NCI-H187 (cell line): ENCODE results near the gene CELSR2.
A peak's percentile ranks its signal among the peaks of the same experiment; 100 is the strongest.
"Not testable (repeated sequence)": the region's sequence is repeated elsewhere in the genome, so short reads cannot be mapped to it uniquely, and the experiment has no call there.

Experiments
- DNase-seq, 2 experiments: peaks; one replicate each; lab custom pipeline; 2025; lab: John Stamatoyannopoulos, UW

The CELSR2 gene

DNA sequence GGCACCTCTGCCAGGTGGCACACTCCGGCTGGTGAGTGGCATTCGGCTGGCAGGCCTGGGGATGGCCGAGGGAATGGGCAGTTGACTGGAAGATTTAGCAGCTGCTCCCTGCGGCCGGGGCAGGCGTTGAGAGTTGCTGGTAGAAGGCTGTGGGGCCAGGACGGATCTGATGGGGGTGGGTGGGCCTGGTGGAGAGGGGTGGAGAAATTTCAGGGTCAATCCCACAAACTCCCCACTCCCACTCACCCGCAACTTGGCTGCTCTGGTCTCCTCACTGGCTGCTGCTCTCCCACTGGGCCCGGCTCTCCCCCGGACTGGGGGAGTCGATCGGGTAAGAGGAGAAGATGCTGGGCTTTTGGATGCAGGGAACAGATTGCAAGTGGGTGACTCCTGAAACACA lies 31.5 kb downstream of the CELSR2 start:
- DNase-seq = no peak

DNA sequence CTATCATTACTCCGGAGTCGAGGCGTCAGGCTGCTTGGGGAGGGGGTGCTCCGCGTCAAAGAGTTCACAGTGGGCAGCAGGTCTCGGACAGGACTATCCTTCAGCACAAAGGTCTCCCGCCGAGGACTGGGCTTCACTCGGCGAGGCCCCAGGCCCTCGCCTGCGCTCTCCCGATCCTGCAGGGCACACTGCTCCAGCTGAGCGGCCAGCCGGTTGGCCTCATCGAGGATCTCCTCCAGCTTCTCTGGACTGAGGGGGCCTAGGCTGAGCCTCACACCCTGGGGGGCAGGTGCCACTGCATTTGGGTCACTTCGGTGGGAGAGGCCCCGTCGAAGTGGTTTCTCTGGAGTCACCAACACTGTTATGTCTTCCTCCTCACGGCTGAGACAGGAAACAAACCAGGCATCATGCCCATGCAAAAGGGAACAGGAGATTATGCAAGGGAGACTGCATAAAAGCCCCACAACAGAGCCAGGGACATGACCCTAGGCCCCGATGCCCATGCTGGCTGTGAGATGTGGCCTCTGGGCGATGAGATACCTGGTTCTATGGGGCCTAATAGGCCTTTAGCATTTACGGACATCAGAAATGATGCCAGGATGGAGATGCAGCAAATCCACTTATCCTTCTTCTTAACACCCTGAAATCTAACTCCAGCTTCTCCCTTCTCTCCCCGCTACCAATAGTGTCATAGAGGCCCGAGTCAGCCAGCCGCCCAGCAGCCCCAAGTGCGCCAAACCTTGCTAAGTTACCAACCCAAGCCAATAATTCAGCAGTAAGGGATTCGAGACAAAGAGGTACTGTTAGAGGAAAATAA lies 32.5 kb downstream of the CELSR2 start:
- DNase-seq = no peak

GRCh38 chr1:109282497-109282951 lies 33.2 kb downstream of the CELSR2 start:
- DNase-seq = no peak

DNA sequence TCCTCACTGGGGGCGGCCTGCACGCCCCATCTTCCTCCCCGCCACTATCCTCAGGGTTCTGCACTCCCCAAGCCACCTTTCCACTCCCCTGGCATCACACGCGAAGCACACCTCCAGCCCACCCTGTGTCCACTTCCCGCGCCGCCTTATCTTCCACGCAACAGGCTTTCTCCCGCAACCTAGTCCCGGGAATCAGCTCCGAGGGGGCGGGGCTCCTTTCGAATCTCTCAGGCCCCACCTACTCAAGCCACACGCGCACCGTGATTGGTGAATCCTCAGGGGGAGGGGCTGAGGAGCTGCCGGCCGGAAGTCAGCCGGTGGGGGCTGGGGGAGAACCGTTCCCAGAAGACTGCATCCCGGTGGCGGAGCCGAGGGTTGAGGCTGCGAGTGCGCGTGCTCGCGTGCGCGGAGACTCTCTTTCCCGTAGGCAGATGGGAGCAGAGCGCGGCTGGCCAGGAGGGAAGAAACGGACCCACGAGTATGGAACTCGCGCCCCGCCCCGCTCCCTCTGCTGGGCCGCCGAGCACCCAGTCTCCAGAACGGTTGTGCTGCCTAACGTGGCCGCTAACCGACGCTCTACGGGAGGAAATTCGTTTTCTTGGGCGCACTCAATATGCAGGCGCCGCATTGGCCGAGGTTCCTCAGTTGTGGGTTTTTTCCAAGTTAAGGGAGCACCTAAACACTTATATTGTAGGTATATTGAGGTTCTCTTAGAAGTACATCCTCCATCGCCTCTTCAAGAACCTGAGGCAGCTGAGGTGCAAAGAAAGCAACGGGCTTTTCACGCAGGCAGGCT lies 33.8 kb downstream of the CELSR2 start, which contains the start of gene PSRC1:
Gene PSRC1 (minus strand): TSS at position 194 of the 796 bp plus-strand sequence.
- peak; percentile 90 to 95 for DNase-seq

DNA sequence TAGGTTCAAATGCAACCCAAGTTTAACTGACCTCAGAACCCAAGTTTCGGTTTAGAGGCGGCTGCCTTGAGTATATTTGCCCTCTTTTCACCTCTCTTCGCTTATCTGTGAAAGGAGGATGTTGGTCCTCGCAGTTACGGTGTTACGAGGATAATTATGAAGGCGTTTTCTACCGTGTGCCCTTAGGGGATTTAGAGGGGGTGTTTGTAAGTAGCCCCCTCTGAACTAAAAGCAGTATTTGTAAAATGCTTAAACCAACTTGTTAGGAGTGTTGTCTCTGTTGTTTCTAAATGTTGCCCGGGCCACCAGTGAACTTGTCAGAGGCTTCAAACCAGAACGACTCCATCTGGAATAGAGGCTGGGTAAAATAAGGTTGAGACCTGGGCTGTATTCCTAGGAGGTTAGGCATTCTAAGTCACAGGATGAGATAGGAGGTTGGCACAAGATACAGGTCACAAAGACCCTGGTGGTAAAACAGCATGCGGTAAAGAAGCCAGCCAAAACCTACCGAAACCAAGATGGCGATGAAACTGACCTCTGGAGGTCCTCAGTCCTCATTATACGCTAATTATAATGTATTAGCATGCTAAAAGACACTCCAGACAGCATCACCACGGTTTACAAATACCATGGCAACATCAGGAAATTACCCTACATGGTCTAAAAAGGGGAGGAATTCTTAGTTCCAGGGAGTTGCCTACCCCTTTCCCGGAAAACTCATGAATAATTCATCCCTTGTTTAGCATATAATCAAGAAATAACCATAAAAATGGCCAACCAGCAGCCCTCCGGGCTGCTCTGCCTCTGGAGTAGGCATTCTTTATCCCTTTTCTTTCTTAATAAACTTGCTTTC lies 34.6 kb downstream of the CELSR2 start:
- no peak for DNase-seq

GRCh38 chr1:109286762-109287161 lies 37.4 kb downstream of the CELSR2 start:
- DNase-seq = not testable (repeated sequence)

DNA sequence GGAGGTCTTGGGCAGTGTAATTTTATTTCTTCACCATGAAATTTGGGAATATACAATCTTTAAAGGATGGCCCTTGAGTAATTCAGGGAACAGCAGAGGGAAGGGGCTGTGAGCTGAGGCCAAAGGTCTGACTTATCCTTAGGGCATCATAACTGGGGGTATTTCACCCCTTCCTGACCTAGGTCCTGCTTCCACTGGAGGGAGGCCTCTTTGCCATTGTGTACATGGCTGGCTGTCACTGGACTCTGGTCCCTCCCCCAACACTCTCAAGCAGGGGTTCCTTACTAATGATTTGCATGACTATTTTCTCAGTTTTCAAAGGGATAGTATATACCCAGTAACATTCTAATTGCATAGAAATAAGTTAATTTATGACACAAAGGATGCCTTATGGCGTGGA lies 40.8 kb downstream of the CELSR2 start:
- no peak for DNase-seq

GRCh38 chr1:109290998-109291397 lies 41.7 kb downstream of the CELSR2 start:
- DNase-seq = no peak

GRCh38 chr1:109292364-109292763 lies 43.0 kb downstream of the CELSR2 start:
- DNase-seq = no peak

GRCh38 chr1:109293026-109293425 lies 43.7 kb downstream of the CELSR2 start:
- no peak for DNase-seq

GRCh38 chr1:109294481-109294880 lies 45.1 kb downstream of the CELSR2 start:
- DNase-seq = no peak

- no peak for DNase-seq
Observed at GRCh38 chr1:109295712-109296415, 46.5 kb downstream of the CELSR2 start.

DNA sequence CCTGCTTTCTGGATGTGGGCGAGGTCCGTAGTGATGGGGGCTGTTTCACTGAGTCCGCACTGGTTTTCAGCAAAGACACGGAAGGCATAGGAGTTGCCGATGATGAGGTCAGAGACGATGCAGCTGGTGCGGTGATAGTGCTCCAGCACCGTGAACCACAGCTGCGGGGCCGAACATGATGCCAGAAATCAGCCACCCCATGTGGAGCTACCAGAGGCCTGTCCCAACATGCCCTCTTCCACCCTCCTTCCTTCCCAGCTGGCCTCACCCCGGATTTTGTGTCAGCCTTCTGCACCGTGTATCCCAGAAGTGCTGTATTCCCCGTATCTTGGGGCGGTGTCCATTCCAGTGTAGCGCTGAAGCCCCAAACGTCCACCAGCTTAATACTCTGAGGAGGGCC lies 47.4 kb downstream of the CELSR2 start:
- no peak for DNase-seq

DNA sequence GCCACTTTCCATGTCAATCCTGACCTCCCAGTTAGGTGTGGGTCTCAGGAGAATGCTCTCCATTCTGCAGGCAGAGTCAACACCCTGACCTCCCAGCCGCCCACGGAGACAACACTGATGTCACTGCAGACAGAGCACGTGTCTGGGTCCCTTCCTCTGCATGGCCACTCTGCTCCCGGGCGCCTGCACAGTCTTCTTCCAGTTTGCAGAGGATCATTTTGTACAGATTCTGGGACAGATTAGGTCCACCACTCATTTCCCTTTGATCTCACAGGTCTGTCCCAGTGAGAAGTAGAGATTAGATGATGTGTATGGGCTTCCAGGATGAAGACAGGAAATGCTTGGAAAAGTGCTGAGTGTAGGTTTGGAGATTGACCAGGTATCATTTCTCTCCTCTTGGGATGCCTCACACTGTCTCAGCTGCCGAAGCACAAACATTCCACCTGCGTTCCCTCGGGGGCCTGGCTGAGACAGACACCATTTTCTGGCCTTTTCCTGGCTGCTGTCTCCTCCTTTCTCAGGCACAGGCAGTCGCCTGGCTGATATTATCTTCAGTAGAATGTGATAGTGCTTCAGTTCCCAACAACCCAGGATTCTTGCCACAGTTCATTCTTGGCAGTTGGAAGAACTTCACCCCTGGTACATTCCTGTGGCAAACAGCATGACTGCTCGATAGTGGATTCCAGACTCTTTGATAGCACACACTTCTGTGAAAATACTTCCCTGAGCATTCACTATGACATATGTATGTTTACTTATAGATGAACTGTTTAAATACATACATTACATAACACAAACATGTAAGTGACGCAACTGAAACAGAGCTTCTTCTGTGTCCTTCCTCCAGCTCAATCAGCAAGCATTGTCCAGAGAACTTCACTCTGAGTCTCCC lies 49.6 kb downstream of the CELSR2 start:
- no peak for DNase-seq

DNA sequence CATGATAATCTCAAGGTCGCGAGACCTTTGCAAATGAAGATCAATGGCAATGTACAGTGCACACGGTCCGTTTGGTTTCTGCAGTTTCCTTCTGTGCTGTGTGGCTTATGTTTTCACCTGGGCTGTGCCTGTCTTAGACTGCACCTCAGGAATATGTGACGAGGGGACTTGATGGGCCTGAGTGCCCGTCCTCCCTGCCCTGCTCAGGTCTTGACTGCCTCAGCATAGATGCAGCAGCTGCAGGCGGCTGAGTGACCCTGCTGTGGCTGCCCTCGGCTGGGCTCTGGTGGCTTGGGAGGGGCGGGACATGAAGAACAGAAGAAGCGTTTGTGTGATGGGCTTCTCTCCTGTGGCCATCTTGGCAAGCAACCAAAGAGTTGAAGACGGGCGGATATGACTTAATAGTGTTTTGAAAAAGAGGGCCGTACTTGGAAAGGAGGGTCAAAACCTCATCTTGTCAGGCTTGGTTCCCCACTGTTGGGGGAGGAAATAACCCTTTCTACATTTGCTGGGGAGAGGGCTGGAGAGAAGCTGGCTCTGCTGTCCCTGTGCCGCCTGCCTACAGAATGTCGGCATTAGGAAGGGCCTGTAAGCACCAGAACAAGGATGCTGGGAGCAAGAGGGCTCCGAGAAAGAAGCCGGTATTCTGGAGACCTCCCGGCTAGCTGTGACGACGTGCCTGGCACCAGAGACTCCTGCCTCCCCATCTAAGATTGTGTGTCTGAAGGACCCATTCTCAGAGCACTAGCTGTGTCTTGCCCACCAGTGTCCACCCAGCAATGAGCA lies 50.4 kb downstream of the CELSR2 start:
- DNase-seq = no peak

- DNase-seq = no peak
Observed at GRCh38 chr1:109300650-109301151, 51.4 kb downstream of the CELSR2 start.

DNA sequence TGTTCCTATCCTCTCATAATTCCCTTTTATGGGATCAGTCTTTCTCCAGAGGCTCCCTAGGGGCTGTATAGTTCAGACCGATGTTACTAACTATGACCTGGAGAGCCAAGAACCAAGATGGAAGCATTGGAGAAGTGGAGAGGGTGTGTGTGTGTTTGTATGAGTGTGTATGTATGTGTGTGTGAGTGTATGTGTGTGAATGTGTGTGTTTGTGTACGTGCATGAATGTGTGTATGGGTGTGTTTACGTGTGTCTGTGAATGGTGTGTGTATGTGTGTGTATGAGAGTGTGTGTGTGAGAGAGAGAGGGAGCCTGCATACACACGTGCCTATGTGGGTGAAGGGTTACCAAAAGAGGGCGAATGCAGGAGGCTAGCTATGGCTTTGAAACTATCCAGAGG lies 52.5 kb downstream of the CELSR2 start:
- DNase-seq = no peak

- no peak for DNase-seq
Observed at GRCh38 chr1:109304226-109304920, 55.0 kb downstream of the CELSR2 start.

GRCh38 chr1:109305991-109306390 lies 56.7 kb downstream of the CELSR2 start:
- DNase-seq = peak in 1 of 2 experiments; percentile 13
